ENCODE results near the gene SSH3. TPM values are rescaled to one million over a fixed set of nuclear protein-coding genes. Genes with fewer than 3 reads are reported as not detected.

The SSH3 gene
- total and polyA plus RNA-seq, 4 donors, result 4.8 to 10.4 (median 8.1) TPM

DNA sequence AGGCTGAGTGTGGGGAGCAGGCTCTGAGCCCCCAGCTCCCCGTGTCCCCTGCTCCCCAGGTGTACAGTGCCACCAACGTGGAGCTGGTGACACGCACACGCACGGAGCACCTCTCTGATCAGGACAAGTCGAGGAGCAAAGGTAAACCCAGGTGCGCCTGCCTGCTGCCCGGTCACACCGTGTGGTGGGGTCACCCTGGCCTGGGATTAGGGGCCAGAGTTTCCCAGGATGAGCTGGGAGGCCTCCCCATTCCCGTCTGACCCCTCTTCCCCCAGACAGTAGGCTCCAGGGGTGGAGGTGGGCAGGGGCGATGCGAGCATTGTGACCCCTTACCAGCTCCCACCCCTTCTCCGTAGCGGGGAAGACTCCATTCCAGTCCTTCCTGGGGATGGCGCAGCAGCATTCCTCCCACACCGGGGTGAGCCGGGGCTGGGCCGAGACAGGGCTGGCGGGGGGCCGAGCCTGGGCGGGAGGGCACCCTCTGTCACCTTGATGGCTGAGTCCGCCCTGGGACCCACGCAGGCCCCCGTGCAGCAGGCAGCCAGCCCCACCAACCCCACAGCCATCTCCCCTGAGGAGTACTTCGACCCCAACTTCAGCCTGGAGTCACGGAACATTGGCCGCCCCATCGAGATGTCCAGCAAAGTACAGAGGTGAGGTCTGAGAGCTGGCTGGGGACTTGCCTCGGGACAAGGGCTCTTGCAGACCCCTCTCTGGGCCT, 3.7 kb upstream of the SSH3 start:
- no peak overlapping the region for H3K9ac ChIP-seq (ENCODE audit: low read depth in 1 of 2, low read length in 2 of 2)
- H3K4me1 ChIP-seq (ENCODE audit: control insufficient read depth in 4 of 4, insufficient read depth in 4 of 4, low read length in 3 of 4), result peaks cover 13 to 32% (median 19%) of the 10 kb centered on the region in 4 donors
- no peak overlapping the region for H3K4me3 ChIP-seq (ENCODE audit: low read depth in 1 of 3, low read length in 3 of 3)
- H3K27ac ChIP-seq (ENCODE audit: low read depth in 1 of 2, low read length in 2 of 2), result no peak overlapping the region
- no peaks in the 10 kb centered on the region for H3K9me3 ChIP-seq (ENCODE audit: control insufficient read depth in 4 of 4, low read length in 3 of 4)
- H3K36me3 ChIP-seq (ENCODE audit: control insufficient read depth in 4 of 4, insufficient read depth in 3 of 4, low read depth in 1 of 4, low read length in 3 of 4), result peaks cover 5 to 16% (median 8%) of the 10 kb centered on the region in 4 donors
- WGBS, result 96% methylated on average over 29 of the region's 29 CpGs
- no peaks in the 10 kb centered on the region for H3K27me3 ChIP-seq (ENCODE audit: control insufficient read depth in 4 of 4, insufficient read depth in 4 of 4, low read length in 3 of 4)
- TF ChIP-seq, protein P1, sequence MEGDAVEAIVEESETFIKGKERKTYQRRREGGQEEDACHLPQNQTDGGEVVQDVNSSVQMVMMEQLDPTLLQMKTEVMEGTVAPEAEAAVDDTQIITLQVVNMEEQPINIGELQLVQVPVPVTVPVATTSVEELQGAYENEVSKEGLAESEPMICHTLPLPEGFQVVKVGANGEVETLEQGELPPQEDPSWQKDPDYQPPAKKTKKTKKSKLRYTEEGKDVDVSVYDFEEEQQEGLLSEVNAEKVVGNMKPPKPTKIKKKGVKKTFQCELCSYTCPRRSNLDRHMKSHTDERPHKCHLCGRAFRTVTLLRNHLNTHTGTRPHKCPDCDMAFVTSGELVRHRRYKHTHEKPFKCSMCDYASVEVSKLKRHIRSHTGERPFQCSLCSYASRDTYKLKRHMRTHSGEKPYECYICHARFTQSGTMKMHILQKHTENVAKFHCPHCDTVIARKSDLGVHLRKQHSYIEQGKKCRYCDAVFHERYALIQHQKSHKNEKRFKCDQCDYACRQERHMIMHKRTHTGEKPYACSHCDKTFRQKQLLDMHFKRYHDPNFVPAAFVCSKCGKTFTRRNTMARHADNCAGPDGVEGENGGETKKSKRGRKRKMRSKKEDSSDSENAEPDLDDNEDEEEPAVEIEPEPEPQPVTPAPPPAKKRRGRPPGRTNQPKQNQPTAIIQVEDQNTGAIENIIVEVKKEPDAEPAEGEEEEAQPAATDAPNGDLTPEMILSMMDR (IDR thresholded peaks at IDR 0.05; ENCODE audit: low read depth, low read length, missing input control), result no peak
- TF ChIP-seq SP1 (IDR thresholded peaks at IDR 0.05) (no peak), NR2F2 (IDR thresholded peaks at IDR 0.05) (no peak), EGR1 (IDR thresholded peaks at IDR 0.05; ENCODE audit: low read depth in 2 of 2) (no peak), FOXA1 (IDR thresholded peaks at IDR 0.05) (no peak), YY1 (IDR thresholded peaks at IDR 0.05) (no peak), FOXA2 (IDR thresholded peaks at IDR 0.05) (no peak), HNF4A (conservative IDR thresholded peaks at IDR 0.05) (no peak), RXRA (IDR thresholded peaks at IDR 0.05) (no peak), TAF1 (conservative IDR thresholded peaks at IDR 0.05) (no peak), JUND (IDR thresholded peaks at IDR 0.05) (no peak), RAD21 (IDR thresholded peaks at IDR 0.05) (no peak), HNF4G (IDR thresholded peaks at IDR 0.05) (no peak), GABPA (IDR thresholded peaks at IDR 0.05 in 1 of 2, conservative IDR thresholded peaks at IDR 0.05 in 1 of 2) (no peak)
- TF ChIP-seq, protein P2, sequence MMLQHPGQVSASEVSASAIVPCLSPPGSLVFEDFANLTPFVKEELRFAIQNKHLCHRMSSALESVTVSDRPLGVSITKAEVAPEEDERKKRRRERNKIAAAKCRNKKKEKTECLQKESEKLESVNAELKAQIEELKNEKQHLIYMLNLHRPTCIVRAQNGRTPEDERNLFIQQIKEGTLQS (IDR thresholded peaks at IDR 0.05), result no peak
- TF ChIP-seq, protein P3, sequence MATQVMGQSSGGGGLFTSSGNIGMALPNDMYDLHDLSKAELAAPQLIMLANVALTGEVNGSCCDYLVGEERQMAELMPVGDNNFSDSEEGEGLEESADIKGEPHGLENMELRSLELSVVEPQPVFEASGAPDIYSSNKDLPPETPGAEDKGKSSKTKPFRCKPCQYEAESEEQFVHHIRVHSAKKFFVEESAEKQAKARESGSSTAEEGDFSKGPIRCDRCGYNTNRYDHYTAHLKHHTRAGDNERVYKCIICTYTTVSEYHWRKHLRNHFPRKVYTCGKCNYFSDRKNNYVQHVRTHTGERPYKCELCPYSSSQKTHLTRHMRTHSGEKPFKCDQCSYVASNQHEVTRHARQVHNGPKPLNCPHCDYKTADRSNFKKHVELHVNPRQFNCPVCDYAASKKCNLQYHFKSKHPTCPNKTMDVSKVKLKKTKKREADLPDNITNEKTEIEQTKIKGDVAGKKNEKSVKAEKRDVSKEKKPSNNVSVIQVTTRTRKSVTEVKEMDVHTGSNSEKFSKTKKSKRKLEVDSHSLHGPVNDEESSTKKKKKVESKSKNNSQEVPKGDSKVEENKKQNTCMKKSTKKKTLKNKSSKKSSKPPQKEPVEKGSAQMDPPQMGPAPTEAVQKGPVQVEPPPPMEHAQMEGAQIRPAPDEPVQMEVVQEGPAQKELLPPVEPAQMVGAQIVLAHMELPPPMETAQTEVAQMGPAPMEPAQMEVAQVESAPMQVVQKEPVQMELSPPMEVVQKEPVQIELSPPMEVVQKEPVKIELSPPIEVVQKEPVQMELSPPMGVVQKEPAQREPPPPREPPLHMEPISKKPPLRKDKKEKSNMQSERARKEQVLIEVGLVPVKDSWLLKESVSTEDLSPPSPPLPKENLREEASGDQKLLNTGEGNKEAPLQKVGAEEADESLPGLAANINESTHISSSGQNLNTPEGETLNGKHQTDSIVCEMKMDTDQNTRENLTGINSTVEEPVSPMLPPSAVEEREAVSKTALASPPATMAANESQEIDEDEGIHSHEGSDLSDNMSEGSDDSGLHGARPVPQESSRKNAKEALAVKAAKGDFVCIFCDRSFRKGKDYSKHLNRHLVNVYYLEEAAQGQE (IDR thresholded peaks at IDR 0.05), result no peak
- TF ChIP-seq, protein P4, sequence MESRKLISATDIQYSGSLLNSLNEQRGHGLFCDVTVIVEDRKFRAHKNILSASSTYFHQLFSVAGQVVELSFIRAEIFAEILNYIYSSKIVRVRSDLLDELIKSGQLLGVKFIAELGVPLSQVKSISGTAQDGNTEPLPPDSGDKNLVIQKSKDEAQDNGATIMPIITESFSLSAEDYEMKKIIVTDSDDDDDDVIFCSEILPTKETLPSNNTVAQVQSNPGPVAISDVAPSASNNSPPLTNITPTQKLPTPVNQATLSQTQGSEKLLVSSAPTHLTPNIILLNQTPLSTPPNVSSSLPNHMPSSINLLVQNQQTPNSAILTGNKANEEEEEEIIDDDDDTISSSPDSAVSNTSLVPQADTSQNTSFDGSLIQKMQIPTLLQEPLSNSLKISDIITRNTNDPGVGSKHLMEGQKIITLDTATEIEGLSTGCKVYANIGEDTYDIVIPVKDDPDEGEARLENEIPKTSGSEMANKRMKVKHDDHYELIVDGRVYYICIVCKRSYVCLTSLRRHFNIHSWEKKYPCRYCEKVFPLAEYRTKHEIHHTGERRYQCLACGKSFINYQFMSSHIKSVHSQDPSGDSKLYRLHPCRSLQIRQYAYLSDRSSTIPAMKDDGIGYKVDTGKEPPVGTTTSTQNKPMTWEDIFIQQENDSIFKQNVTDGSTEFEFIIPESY (IDR thresholded peaks at IDR 0.05), result no peak
- TF ChIP-seq, protein P5, sequence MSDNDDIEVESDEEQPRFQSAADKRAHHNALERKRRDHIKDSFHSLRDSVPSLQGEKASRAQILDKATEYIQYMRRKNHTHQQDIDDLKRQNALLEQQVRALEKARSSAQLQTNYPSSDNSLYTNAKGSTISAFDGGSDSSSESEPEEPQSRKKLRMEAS (IDR thresholded peaks at IDR 0.05), result no peak
- DNase-seq (ENCODE audit: low spot score), result no peak

Measured in liver (tissue), 9 donors.